ENCODE measurements around the gene RNF125.

The RNF125 gene

GRCh38 chr18:32060026-32060425 is 41.4 kb downstream of the RNF125 start:
- no peak for TF ChIP-seq CTCF (IDR thresholded peaks at IDR 0.05)
- H3K27ac ChIP-seq: no peak overlapping the region
- no peaks in the 10 kb centered on the region for H3K27me3 ChIP-seq
- H3K4me3 ChIP-seq (ENCODE audit: low read depth in 1 of 2, low read length in 1 of 2): no peak overlapping the region
- no peaks in the 10 kb centered on the region for H3K4me1 ChIP-seq (ENCODE audit: control insufficient read depth in 1 of 2, insufficient read depth in 1 of 2, low read depth in 1 of 2, low read length in 1 of 2)
- no peaks in the 10 kb centered on the region for H3K9me3 ChIP-seq
- H3K36me3 ChIP-seq: no peaks in the 10 kb centered on the region

- no peak overlapping the region for H3K4me3 ChIP-seq (ENCODE audit: low read depth in 1 of 2, low read length in 1 of 2)
- no peaks in the 10 kb centered on the region for H3K27me3 ChIP-seq
- no peaks in the 10 kb centered on the region for H3K9me3 ChIP-seq
- no peak for TF ChIP-seq CTCF (IDR thresholded peaks at IDR 0.05)
- H3K4me1 ChIP-seq (ENCODE audit: control insufficient read depth in 1 of 2, insufficient read depth in 1 of 2, low read depth in 1 of 2, low read length in 1 of 2): no peaks in the 10 kb centered on the region
- no peak overlapping the region for H3K27ac ChIP-seq
- no peaks in the 10 kb centered on the region for H3K36me3 ChIP-seq
Measured at GRCh38 chr18:32067375-32068167, 48.9 kb downstream of the RNF125 start.

DNA sequence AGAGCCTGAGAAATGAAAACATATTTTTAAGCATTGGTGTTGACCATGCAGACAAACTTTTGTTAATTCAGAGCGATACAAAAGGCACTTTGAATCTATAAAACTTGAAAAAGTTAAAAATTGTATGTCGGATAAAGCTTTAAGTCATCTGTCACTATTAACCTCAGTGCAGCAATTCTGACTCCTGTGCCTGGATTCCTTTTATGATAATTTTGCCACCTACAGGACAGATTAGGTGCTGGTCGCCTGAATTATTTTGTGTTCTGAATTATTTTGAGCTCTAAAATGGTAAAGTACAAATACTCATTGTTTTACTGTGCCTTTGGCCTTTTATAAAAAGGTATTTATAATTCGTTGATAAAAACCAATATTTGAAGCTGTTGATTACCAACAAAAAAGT is 53.7 kb downstream of the RNF125 start:
- Histone ChIP-seq H3K9me3 (no peaks in the 10 kb centered on the region), H3K4me1 (ENCODE audit: control insufficient read depth in 1 of 2, insufficient read depth in 1 of 2, low read depth in 1 of 2, low read length in 1 of 2) (no peaks in the 10 kb centered on the region), H3K27me3 (no peaks in the 10 kb centered on the region), H3K4me3 (ENCODE audit: low read depth in 1 of 2, low read length in 1 of 2) (no peak overlapping the region), H3K36me3 (no peaks in the 10 kb centered on the region), H3K27ac (no peak overlapping the region)
- peak; percentile 18 for TF ChIP-seq CTCF (IDR thresholded peaks at IDR 0.05)

DNA sequence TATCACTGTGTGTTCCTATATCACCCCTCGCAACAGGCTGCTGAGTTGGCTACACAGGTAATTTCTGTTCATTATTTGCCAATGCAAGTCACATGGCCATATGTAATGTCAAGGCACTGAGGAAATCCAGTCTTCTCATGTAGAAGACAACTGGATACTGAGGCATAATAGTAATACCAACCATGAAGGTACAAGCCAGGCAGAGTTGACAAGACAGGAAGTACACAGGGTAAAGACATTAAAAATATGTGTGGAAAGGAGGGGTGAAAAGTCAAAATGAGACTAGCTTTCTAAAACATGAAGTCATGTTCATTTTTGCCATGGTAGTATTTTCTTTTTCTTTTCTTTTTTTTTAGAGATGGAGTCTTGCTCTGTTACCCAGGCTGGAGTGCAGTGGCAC is 55.6 kb downstream of the RNF125 start:
- TF ChIP-seq CTCF (IDR thresholded peaks at IDR 0.05): no peak
- H3K27ac ChIP-seq: no peak overlapping the region
- H3K27me3 ChIP-seq: no peaks in the 10 kb centered on the region

GRCh38 chr18:32078845-32079244 is 60.2 kb downstream of the RNF125 start:
- H3K27ac ChIP-seq: no peak overlapping the region
- H3K4me3 ChIP-seq (ENCODE audit: low read depth in 1 of 2, low read length in 1 of 2): no peak overlapping the region
- TF ChIP-seq CTCF (IDR thresholded peaks at IDR 0.05): no peak
- H3K4me1 ChIP-seq (ENCODE audit: control insufficient read depth in 1 of 2, insufficient read depth in 1 of 2, low read depth in 1 of 2, low read length in 1 of 2): peaks cover 0 to under 1% of the 10 kb centered on the region in 2 experiments
- no peaks in the 10 kb centered on the region for H3K36me3 ChIP-seq
- H3K9me3 ChIP-seq: no peaks in the 10 kb centered on the region
- H3K27me3 ChIP-seq: no peaks in the 10 kb centered on the region

More for the DNA sequence above, 55.6 kb downstream of the RNF125 start:
- no peaks in the 10 kb centered on the region for H3K36me3 ChIP-seq
- H3K9me3 ChIP-seq: no peaks in the 10 kb centered on the region
- H3K4me3 ChIP-seq (ENCODE audit: low read depth in 1 of 2, low read length in 1 of 2): no peak overlapping the region
- H3K4me1 ChIP-seq (ENCODE audit: control insufficient read depth in 1 of 2, insufficient read depth in 1 of 2, low read depth in 1 of 2, low read length in 1 of 2): no peaks in the 10 kb centered on the region

Data from neutrophil (primary cell).